ENCODE data around the gene EHD3.

EHD3 gene

DNA sequence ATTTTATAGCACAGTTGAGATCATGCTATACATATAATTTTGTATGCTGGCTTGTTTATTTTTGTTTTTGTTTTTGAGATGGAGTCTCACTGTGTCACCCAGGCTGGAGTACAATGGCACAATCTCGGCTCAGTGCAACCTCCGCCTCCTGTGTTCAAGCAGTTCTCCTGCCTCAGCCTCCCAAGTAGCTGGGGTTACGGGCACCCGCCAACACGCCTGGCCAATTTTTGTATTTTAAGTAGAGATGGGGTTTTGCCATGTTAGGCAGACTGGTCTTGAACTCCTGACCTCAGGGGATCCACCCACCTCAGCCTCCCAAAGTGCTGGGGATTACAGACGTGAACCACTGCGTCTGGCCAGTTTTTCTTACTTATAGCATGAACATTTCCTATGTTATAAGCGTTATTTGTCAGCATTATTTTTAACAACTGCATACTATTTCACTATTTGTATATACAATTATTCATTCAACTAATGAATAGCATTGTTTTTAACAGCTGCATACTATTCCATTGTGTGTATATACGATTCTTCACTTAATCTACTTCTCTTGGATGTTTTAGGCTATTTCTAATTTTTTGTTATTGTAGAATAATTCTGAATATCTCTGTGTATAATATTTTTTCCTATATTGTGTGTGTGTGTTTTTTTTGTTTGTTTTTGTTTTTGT lies 3.5 kb downstream of the EHD3 start:
- DNase-seq, result no peak

GRCh38 chr2:31238126-31238905 lies 4.4 kb downstream of the EHD3 start:
- DNase-seq, result no peak

- DNase-seq, result no peak
Observed at GRCh38 chr2:31238906-31239592, 5.1 kb downstream of the EHD3 start.

- no peak for DNase-seq
Observed at GRCh38 chr2:31239593-31240177, 5.7 kb downstream of the EHD3 start.

DNA sequence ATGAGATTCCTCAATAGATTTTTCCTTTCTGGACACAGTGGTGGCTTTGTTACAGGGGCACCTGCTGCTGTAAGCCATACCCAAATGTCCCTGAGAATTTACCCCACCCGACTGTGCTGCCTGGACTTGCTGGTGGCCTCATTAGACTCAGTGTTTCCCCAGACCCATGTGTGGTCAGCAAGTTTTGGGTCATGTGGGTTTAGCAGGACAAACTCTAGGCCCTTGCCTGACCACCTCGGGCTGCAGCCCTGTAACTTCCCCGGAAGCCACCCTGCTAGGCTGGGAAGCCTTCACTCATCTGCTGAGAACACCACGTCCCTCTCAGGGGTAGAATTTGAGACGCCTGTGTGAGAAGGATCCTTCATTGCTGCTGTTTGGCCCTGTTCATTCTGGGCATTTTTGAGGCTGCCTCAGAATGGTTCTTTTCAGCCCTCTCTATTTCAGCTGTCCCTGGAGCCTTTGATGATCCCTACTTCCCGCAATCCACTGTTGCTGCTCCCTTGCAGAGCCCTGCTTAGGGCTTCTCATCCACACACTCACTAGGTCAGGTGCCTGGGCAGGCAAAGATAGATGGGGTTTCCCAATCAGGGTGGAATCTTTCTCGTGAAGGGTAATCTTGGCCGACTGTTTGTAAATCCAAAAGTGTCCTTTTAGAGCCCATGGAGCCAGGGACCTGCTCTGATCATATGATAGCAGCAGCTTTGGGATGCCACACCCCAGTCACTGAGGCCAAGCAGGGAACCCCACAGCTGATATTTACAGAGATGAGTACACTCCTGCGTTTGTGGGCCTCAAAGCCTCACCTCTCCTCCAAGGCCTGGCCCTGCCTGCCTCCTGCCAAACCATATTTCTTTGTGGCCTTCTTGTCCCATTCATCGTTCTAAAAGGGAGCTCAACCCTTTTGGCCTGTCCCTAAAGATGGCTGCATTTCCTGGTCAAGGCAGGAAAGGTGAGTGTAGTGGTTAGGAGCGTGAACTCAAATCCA lies 6.7 kb downstream of the EHD3 start:
- DNase-seq, result no peak

- no peak for DNase-seq
Observed at GRCh38 chr2:31241625-31242270, 7.8 kb downstream of the EHD3 start.

GRCh38 chr2:31243053-31243452 lies 9.1 kb downstream of the EHD3 start:
- DNase-seq, result no peak

- no peak for DNase-seq
Observed at GRCh38 chr2:31244101-31244500, 10.1 kb downstream of the EHD3 start.

GRCh38 chr2:31246184-31246852 lies 12.4 kb downstream of the EHD3 start:
- no peak for DNase-seq

DNA sequence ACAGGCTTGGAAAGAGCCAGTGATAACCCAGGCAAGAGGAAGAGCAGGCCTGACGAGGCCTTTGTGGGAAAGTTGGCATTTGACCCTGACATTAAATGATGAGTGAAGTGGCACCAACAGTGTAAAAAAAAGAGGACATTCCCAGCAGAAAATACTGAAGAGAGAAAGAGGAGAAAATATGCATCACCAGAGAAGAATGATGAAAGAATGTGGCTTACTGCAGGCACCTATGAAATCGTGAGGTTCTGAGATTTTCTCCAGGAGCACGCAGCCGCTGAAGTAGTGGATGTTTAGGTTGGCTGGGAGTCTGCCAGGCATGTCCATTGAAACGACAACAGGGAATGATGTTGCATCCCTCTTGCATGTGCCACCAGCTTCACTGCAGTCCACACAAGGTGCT lies 13.8 kb downstream of the EHD3 start:
- DNase-seq, result no peak

DNA sequence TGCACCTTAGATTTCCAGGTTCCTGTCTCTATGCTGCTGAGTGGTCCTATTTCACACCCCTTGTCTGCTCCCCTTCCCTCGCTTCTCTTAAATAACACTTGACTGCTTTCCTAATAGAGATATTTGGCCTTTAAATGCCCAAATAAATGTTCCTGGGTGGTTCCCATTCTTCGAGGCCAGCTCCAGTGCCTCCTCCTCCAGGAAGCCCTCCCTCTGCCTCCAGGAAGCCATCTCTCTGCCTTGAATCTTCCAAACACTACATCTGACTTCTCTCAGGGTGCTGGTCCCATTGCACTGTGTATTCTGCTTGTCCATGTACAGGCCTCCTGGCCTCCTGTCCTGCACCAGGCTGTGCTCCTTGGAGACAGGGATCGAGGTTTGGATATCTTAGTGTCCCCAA lies 14.2 kb downstream of the EHD3 start:
- DNase-seq, result no peak

GRCh38 chr2:31249009-31249690 lies 15.2 kb downstream of the EHD3 start:
- DNase-seq, result no peak

GRCh38 chr2:31251018-31251417 lies 17.1 kb downstream of the EHD3 start:
- DNase-seq, result no peak

DNA sequence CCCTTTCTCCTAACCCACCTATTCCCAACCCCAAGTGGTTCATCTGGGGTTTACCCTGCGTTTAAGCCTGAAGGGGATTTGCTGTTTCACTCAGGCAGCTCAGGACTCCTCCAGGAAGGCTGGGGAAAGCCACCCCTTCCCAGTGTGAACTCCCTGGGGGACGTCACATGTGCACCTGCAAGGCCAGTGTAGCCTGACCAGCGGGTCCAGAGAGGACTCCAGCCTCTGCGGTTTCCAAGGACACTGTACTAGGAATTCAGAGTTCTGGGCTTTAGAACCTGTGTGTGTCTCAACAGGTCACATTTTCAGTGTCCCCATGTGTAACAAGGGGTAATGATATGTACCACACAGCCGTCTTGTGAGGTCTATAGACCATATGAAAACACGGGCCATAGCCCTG lies 17.9 kb downstream of the EHD3 start:
- DNase-seq, result no peak

- no peak for DNase-seq
Observed at GRCh38 chr2:31253356-31254131, 19.6 kb downstream of the EHD3 start.

DNA sequence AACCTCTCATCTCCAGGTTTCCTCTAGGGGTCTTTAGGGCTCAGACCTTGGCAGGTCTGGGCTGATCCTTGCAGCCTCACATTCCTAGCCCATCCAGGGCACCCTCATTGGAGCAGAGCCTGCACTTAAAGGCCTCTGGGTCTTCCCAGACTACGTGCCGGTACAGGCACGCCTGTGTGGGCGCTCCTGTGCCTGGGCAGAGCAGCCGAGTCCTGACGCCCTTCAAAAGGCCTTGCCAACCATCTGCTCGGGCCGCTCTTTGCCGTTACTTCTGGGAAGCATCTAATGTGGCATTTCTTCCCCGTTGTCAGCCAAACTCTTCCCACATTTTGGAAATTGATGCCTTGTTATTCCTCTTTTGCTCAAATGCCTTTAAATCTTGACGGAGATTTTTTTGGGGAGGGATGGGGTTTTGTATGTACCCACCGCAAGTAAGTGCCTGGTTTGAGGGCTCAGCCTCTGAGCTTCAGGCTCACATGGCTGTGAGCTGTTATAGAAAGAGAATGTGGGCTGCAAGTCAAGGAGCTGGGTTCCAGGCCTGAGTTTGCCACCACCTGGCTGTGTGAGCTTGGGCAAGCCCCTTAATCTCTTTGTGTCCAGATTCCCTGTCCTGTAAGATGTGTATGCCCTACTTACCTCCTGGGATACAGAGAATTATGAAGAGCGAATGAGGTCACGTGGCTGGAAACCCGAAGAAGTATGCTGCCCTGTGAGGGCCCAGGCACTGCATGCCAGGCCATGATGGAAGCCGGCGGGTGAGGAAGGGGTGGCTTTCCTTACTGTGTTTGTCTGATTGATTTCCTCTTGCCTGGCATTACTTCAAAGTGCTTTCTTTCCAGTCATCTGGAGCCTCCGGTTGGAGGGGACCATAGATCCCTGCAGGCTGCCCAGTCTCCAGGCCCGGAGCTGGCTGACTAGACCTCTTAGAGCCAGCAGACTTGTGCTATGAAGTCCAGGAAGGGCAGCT lies 20.6 kb downstream of the EHD3 start:
- DNase-seq, result no peak

GRCh38 chr2:31255911-31256571 lies 22.1 kb downstream of the EHD3 start:
- no peak for DNase-seq
